ENCODE results near the gene BRMS1.
"Not testable (repeated sequence)": the region's sequence is repeated elsewhere in the genome, so short reads cannot be mapped to it uniquely, and the experiment has no call there.

The BRMS1 gene

GRCh38 chr11:66314186-66314501 lies 30.8 kb downstream of the BRMS1 start:
- no peak for TF ChIP-seq CTCF (IDR thresholded peaks at IDR 0.05)
- Histone ChIP-seq H3K27ac (no peak overlapping the region), H3K27me3 (peaks cover 81% of the 10 kb centered on the region), H3K4me3 (ENCODE audit: low read depth in 1 of 2, low read length in 1 of 2) (no peak overlapping the region), H3K4me1 (ENCODE audit: control insufficient read depth in 1 of 2, insufficient read depth in 1 of 2, low read depth in 1 of 2, low read length in 1 of 2) (peaks cover 31 to 35% of the 10 kb centered on the region in 2 experiments), H3K36me3 (no peaks in the 10 kb centered on the region), H3K9me3 (no peaks in the 10 kb centered on the region)

GRCh38 chr11:66313321-66314185 lies 31.4 kb downstream of the BRMS1 start:
- H3K4me1 ChIP-seq (ENCODE audit: control insufficient read depth in 1 of 2, insufficient read depth in 1 of 2, low read depth in 1 of 2, low read length in 1 of 2) = peaks cover 30 to 33% of the 10 kb centered on the region in 2 experiments
- no peaks in the 10 kb centered on the region for H3K9me3 ChIP-seq
- no peak for TF ChIP-seq CTCF (IDR thresholded peaks at IDR 0.05)
- no peak overlapping the region for H3K27ac ChIP-seq
- H3K4me3 ChIP-seq (ENCODE audit: low read depth in 1 of 2, low read length in 1 of 2) = peak overlapping the region; percentile 76 to 83
- no peaks in the 10 kb centered on the region for H3K36me3 ChIP-seq
- peaks cover 83% of the 10 kb centered on the region for H3K27me3 ChIP-seq

DNA sequence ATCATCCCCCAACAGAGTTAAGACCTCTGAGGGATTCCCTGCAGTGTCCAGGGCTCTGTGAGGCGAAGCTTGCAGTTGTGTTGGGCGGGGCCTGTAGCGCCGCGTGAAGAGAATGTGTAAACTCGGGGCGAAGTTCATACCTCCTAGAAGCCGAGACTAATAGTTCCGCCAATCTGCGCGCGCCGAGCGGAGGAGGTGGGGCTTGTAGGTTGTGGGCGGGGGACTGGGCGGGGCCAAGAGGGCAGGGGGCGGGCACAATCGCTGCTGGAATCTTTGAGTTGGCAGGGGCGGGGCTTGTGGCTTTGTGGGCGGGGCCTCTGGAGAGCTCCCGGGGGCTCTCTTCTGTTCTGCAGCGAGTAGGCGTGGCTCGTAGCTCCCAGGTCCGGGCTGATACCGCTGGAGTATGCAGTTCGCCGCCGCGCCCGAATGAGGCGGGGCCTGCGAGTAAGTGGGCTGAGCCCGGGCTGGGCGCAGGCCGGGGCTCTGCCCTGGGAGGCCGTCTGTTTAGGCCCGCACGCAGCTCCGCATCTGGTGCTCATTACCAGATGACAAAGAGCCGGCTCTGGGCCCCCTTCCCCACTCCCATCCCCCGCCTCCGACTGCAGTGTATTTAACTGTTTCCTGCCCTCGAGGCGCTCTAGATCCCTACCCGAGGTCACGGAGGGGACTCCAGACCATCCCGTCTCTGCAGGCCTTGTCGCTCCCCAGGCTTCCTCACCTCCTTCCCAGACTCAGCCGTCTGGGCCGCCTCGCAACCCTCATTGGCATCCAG lies 32.2 kb downstream of the BRMS1 start:
- peak overlapping the region; percentile 74 for H3K27ac ChIP-seq
- H3K36me3 ChIP-seq = no peaks in the 10 kb centered on the region
- H3K9me3 ChIP-seq = no peaks in the 10 kb centered on the region
- TF ChIP-seq CTCF (IDR thresholded peaks at IDR 0.05) = no peak
- H3K4me3 ChIP-seq (ENCODE audit: low read depth in 1 of 2, low read length in 1 of 2) = peak overlapping the region; percentile 76 to 83
- peaks cover 22 to 26% of the 10 kb centered on the region in 2 experiments for H3K4me1 ChIP-seq (ENCODE audit: control insufficient read depth in 1 of 2, insufficient read depth in 1 of 2, low read depth in 1 of 2, low read length in 1 of 2)
- peaks cover 82% of the 10 kb centered on the region for H3K27me3 ChIP-seq

DNA sequence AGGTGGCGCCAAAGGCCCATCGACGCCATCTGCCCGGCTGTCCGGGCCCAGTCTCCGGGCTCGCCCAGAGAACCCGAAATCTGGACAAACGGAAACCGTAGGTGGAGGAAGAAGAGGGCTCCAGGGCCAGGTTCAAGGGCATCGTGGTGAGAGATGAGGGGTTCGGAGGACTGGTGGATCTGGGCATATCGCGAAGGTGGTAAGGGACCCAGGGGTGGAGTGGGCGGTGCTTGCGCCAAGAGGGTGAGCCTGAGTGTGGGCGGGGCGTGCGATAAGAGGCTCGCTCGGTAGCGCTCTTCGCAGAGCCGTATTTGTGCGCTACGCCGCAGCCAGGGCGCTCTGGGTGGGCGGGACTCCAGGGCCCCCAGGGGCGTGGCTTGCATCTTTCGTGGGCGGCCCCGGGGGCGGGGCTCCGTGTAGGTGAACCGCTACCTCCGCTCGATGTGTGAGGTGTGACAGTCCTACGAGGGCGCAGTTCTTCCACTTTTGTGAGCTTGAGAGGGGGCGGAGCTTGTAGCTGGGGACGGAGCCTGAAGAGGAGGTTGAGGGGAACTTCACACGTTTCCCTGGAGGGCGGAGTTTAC lies 32.8 kb downstream of the BRMS1 start:
- Histone ChIP-seq H3K4me3 (ENCODE audit: low read depth in 1 of 2, low read length in 1 of 2) (peak overlapping the region; percentile 76 to 83), H3K27ac (peak overlapping the region; percentile 74), H3K36me3 (no peaks in the 10 kb centered on the region), H3K4me1 (ENCODE audit: control insufficient read depth in 1 of 2, insufficient read depth in 1 of 2, low read depth in 1 of 2, low read length in 1 of 2) (peaks cover 16 to 22% of the 10 kb centered on the region in 2 experiments), H3K9me3 (no peaks in the 10 kb centered on the region), H3K27me3 (peaks cover 82% of the 10 kb centered on the region)
- peak; percentile 67 for TF ChIP-seq CTCF (IDR thresholded peaks at IDR 0.05)

GRCh38 chr11:66311470-66311964 lies 33.4 kb downstream of the BRMS1 start:
- no peak for TF ChIP-seq CTCF (IDR thresholded peaks at IDR 0.05)
- peak overlapping the region; percentile 76 to 83 for H3K4me3 ChIP-seq (ENCODE audit: low read depth in 1 of 2, low read length in 1 of 2)
- H3K27me3 ChIP-seq = peaks cover 78% of the 10 kb centered on the region
- H3K4me1 ChIP-seq (ENCODE audit: control insufficient read depth in 1 of 2, insufficient read depth in 1 of 2, low read depth in 1 of 2, low read length in 1 of 2) = peaks cover 16 to 22% of the 10 kb centered on the region in 2 experiments
- H3K9me3 ChIP-seq = no peaks in the 10 kb centered on the region
- H3K36me3 ChIP-seq = no peaks in the 10 kb centered on the region
- H3K27ac ChIP-seq = peak overlapping the region; percentile 74

GRCh38 chr11:66310803-66311440 lies 34.0 kb downstream of the BRMS1 start:
- not testable (repeated sequence) for H3K27ac ChIP-seq; H3K36me3 ChIP-seq; H3K4me3 ChIP-seq (ENCODE audit: low read depth in 1 of 2, low read length in 1 of 2); H3K9me3 ChIP-seq
- peaks cover 16 to 22% of the 10 kb centered on the region in 2 experiments for H3K4me1 ChIP-seq (ENCODE audit: control insufficient read depth in 1 of 2, insufficient read depth in 1 of 2, low read depth in 1 of 2, low read length in 1 of 2)
- H3K27me3 ChIP-seq = peaks cover 72% of the 10 kb centered on the region
